ENCODE measurements around the gene HAPLN3.

HAPLN3 gene

DNA sequence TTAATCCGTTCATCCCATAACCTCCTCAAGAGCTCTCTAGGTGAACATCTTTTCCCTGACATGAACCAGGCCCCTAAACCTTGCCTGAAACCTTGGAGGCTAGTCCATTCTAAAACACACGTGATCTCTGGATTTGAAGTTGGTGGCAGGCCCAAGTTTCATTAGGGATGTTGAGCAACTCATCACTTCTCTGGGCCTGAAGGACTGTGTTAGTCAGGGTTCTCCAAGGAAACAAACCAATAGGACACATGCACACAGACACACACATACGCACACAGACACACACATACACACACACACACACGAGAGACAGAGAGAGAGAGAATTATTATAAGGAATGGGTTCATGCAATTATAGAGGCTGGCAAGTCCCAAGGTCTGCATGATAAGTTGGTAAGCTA, 60.2 kb downstream of the HAPLN3 start:
- intact Hi-C loops (cut with DNase I): loop anchor here (2.0 kb wide), 1 partner anchor 358 kb away; no protein-coding TSS in a partner anchor
- DNase-seq: peak in 1 of 10 donors; percentile 20

DNA sequence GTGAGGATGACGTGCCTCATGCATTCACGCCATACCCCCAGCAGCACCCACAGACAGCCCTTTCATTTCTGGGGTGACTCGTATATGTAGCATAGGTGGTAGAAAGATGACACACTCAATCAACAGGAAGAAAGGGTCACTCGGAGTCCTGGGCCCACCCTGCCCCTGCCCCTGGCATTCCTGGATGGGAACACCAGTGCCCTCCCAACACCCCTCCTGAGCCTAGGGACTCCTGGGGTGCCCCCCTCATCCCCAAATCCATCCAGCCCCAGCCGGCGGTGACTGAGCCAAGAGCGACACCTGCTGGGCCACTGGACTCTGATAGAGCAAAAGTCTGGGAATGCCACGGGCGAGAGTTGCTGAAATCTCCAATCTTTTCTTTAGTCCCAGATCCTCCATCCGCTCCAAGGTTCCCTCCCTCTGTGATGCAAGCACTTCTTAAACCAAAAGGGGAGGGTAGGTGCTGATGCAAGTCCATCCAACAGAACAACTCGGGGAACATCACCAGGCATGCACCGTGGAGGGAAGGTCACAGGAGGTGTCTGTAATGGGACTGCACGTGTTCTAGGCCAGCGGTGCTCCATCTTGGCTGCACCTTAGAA, 61.0 kb downstream of the HAPLN3 start:
- intact Hi-C loops (cut with DNase I): loop anchor here (1.0 to 2.0 kb wide), 2 partner anchors 176 to 358 kb away; no protein-coding TSS in a partner anchor
- peak in 9 of 10 donors; percentile 46 to 94 (median 74) for DNase-seq

DNA sequence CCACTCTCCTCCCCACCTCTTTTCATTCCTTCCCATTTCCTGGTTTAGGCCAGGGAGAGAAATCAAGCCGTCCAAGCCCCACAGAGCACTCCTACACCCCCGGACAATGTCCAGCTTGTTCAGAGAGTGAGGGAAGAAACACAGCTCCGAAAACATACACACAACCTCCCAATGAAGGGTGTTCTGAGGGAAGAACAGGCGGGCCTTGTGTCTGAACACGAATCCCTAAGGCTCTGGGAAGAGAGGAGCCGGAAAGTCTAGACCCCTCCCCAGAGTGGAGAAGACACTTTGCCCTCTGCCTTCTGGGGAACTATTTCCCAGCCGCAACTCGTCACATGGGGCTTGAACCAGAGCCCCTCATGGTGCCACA, 61.6 kb downstream of the HAPLN3 start:
- peak in 2 of 10 donors; percentile 24 to 39 for DNase-seq
- intact Hi-C loops (cut with DNase I): loop anchor here (1.0 to 2.0 kb wide), 3 partner anchors 175 to 357 kb away; no protein-coding TSS in a partner anchor

DNA sequence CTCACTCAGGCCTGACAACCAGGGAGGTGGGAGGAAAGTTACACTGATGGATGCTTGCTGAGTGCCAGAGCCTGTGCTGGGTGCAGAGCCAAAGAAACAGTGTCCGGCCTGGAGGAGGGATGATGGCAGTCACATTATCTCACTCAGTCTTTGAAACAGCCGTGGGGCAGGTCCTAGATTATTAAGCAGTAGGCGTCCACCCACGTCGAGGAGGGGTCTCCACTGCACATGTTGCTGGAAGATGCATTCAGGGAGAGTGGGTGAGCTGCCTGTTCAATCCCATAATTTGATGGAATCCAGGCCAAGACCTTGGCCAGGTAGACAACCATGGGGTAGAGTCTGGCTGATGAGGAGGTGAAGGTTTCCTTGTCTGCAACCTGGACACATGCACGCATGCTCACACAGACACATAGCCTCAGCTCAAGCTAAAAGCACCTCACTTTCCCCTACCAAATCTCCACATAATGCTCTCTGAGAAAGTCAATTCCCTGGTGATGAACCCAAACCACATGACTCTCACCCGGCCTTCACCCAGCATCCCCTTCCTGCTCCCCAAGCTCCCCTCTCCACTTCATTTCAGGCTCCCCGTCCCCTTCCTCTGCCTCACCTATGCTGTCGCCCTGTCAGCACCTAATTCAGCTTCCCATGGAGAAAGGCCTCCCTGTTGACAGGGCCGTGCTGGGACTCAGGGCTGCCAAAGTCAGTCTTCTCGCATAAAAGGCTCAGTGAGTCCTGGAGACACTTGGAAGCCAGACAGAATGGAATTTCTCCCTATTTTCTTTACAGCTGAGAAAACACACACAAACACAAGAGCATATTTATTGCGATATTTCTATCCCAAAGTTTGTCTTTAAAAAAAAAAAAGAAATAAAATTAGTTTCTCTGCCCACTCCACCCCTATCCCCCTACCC, 62.3 kb downstream of the HAPLN3 start:
- intact Hi-C loops (cut with DNase I): loop anchor here (2.0 kb wide), 1 partner anchor 208 kb away; no protein-coding TSS in a partner anchor
- peak in 2 of 10 donors; percentile 62 to 64 for DNase-seq

DNA sequence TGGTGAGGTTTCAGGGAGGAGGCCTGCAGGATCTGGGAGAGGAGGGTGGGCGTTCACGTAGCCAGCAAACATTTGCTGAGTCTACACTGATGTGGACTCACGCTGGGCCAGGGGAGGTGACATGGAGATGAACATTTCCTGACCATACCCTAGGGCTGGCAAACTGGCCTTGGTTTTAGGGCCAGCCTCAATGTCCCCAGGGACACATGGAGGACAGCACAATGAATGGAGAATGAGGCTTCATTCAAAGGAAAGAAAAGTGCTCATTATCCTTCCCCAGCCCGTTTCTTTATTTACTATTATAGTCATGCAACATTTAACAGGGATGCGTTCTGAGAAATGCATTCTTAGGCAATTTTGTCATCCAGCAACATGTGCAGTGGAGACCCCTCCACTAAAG, 65.3 kb downstream of the HAPLN3 start:
- intact Hi-C loops (cut with DNase I): no loop called here
- peak in 2 of 10 donors; percentile 5 to 20 for DNase-seq

DNA sequence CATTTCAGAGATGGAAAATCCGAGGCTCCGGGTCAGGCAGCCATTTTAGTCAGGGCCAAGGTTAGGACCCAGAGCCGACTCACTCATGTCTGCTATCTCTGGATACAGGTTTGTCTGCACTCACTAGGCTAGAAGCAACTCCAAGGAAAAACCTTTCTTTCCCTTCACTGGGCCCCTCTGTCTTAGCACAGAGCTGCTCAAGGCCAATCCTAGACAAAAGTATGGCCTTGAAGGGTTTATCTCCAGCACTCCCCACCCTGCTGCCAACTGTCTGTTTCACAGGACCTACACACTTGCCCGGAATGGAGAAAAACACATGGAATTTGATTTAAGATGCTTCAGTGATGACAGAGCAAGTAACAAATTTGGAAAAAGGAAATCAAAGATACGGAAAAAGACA, 66.6 kb downstream of the HAPLN3 start:
- intact Hi-C loops (cut with DNase I): no loop called here
- DNase-seq: peak in 1 of 10 donors; percentile 12

Measured in posterior cingulate gyrus (tissue), 11 donors.